Neural cell (in vitro differentiated cells): ENCODE data around the gene ASIC1. TPM values are rescaled to one million over a fixed set of nuclear protein-coding genes. Genes with fewer than 3 reads are reported as not detected.

Experiments used
- H2AFZ ChIP-seq: fragments of 200-600, 300-800 bp; sonication (generic), shearing (Covaris generic); 2 replicates; pipeline ENCODE4 v1.6.0; 2014; ENCODE audit warnings: low read depth, mild to moderate bottlenecking, antibody characterized with exemption, low read length, moderate library complexity
- H3F3A ChIP-seq: fragments of 200-600 bp; shearing (Covaris generic); 2 replicates; pipeline ENCODE4 v1.6.1; 2016; ENCODE audit warnings: mild to moderate bottlenecking, moderate library complexity, mixed read lengths, antibody characterized with exemption, low read length; ENCODE audit not compliant: insufficient read depth, poor library complexity, severe bottlenecking
- H3K27ac ChIP-seq: fragments of 200-600, 300-800 bp; sonication (generic), shearing (Covaris generic); 2 replicates; pipeline ENCODE4 v1.5.1; 2014; ENCODE audit warnings: mild to moderate bottlenecking, low read length, moderate library complexity
- H3K27me3 ChIP-seq: fragments of 300-800, 200-600 bp; sonication (generic), shearing (Covaris generic); 2 replicates; pipeline ENCODE4 v1.6.0; 2014; ENCODE audit warnings: mild to moderate bottlenecking, low read depth, low read length, moderate library complexity; ENCODE audit not compliant: insufficient read depth
- H3K36me3 ChIP-seq: fragments of 300-800, 200-600 bp; sonication (generic), shearing (Covaris generic); 2 replicates; pipeline ENCODE4 v1.5.1; 2014; ENCODE audit warnings: mild to moderate bottlenecking, antibody characterized with exemption, low read length, moderate library complexity; ENCODE audit not compliant: insufficient read depth
- H3K4me2 ChIP-seq: fragments of 300-800, 200-600 bp; sonication (generic), shearing (Covaris generic); 2 replicates; pipeline ENCODE4 v1.6.0; 2014; ENCODE audit warnings: mild to moderate bottlenecking, low read length
- H3K4me3 ChIP-seq: fragments of 300-800, 200-600 bp; sonication (generic), shearing (Covaris generic); 2 replicates; pipeline ENCODE4 v1.5.1; 2014; ENCODE audit warnings: mild to moderate bottlenecking, low read length, moderate library complexity
- H3K79me2 ChIP-seq: fragments of 200-600 bp; shearing (Covaris generic); replicated peaks from 2 replicates; pipeline ENCODE4 v1.6.0; 2014; ENCODE audit warnings: mild to moderate bottlenecking, low read length, moderate library complexity; ENCODE audit not compliant: insufficient read depth
- H3K9ac ChIP-seq: fragments of 300-800, 200-600 bp; sonication (generic), shearing (Covaris generic); 2 replicates; pipeline ENCODE4 v1.6.1; 2016; ENCODE audit warnings: mild to moderate bottlenecking, low read length, mixed read lengths
- H3K9me2 ChIP-seq: fragments of 200-600 bp; shearing (Covaris generic); 2 replicates; pipeline ENCODE4 v1.6.1; 2016; ENCODE audit warnings: mild to moderate bottlenecking, low read length, mixed read lengths; ENCODE audit not compliant: insufficient read depth
- H3K9me3 ChIP-seq: fragments of 200-600, 300-800 bp; sonication (generic), shearing (Covaris generic); 2 replicates; pipeline ENCODE4 v1.6.1; 2016; ENCODE audit warnings: mild to moderate bottlenecking, mixed run types, low read length, moderate library complexity, mixed read lengths
- H4K20me1 ChIP-seq: fragments of 200-600 bp; shearing (Covaris generic); 2 replicates; pipeline ENCODE4 v1.6.1; 2016; ENCODE audit warnings: mild to moderate bottlenecking, mixed run types; ENCODE audit not compliant: insufficient read depth
- EP300 ChIP-seq: fragments of 450-650 bp; conservative IDR thresholded peaks from 2 replicates; pipeline ENCODE4 v1.6.1; 2014; ENCODE audit warnings: antibody characterized with exemption, mild to moderate bottlenecking, moderate library complexity; ENCODE audit not compliant: poor library complexity, severe bottlenecking
- EZH2 ChIP-seq: fragments of 200-600, 300-800 bp; shearing (Covaris generic), sonication (generic); IDR thresholded peaks from 2 replicates; pipeline ENCODE4 v1.6.1; 2014; ENCODE audit warnings: antibody characterized with exemption, low read length, borderline replicate concordance, mild to moderate bottlenecking; ENCODE audit not compliant: insufficient read depth, poor library complexity, severe bottlenecking
- MXI1 ChIP-seq: fragments of 450-650 bp; conservative IDR thresholded peaks from 2 replicates; pipeline ENCODE4 v1.6.1; 2014; ENCODE audit warnings: antibody characterized with exemption, mild to moderate bottlenecking; ENCODE audit not compliant: poor library complexity, severe bottlenecking
- POLR2AphosphoS5 ChIP-seq: IDR thresholded peaks from 2 replicates; pipeline ENCODE4 v1.6.1; 2012
- RAD21 ChIP-seq: fragments of 450-650 bp; conservative IDR thresholded peaks from 2 replicates; pipeline ENCODE4 v1.6.1; 2014; ENCODE audit warnings: antibody characterized with exemption, mild to moderate bottlenecking, moderate library complexity
- SMC3 ChIP-seq: fragments of 450-650 bp; conservative IDR thresholded peaks from 2 replicates; pipeline ENCODE4 v1.6.1; 2014; ENCODE audit warnings: antibody characterized with exemption, mild to moderate bottlenecking, moderate library complexity; ENCODE audit not compliant: poor library complexity
- TAF1 ChIP-seq: IDR thresholded peaks from 2 replicates; pipeline ENCODE4 v1.6.1; 2012; ENCODE audit warnings: low read depth
- polyA plus RNA-seq: library from polyadenylated mRNA; depleted of rRNA; stranded (reverse); fragments of >200 nt; gene quantifications from 2 replicates; pipeline ENCODE4 v1.2.3, GENCODE V29; 2014
- TF ChIP-seq, protein P1 (sequence below): fragments of 450-650 bp; IDR thresholded peaks from 2 replicates; pipeline ENCODE4 v1.5.1; 2014; ENCODE audit warnings: antibody characterized with exemption, mild to moderate bottlenecking, moderate library complexity; ENCODE audit not compliant: poor library complexity, severe bottlenecking
- TF ChIP-seq, protein P2 (sequence below): IDR thresholded peaks from 2 replicates; pipeline ENCODE4 v1.6.1; 2012; ENCODE audit warnings: borderline replicate concordance

The ASIC1 gene
- polyA plus RNA-seq, 1 donor from 2014 or later: 8.0 TPM

DNA sequence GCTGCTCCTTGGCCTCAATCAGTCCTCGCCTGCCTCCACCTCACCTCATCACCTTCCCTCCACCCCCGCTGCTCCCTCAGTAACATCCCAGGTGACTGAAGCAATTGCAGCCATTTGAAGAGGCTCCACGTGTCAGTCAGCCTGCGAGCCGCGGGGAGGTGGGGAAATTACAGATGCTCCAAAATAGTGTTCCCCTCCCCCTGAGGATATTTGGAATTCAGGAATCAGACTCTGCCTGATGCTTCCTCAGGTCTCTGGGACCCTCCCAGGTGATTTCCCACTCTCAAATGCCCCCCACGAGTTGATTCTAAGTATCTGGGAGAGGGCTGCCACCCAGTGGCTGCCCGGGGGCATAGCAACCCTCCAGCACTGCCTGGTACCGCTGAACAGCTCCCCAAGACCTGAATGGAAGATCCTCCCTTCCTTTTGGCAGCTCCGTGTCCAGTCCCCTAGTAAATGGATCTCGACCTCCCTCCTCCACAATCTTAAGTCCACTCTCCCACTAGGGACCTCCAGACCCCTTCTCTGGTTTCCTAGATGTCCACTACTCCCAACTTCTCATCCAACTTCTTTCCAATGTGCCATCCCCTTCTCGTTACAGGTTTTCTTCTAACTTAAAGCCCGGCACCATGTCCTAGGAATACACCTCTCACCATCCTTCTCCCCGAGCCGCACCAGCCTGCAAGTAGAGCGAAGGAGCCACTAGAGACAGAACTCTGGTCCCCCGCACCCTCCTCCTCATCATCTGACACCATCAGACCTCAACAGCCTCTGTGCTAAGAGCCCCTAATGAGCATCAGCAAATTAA lies 1.4 kb upstream of the ASIC1 start:
- no peaks in the 10 kb centered on the region for H3K9me3 ChIP-seq
- H2AFZ ChIP-seq: no peak overlapping the region
- no peaks in the 10 kb centered on the region for H3K9me2 ChIP-seq
- no peaks in the 10 kb centered on the region for H3K27me3 ChIP-seq
- no peaks in the 10 kb centered on the region for H3K36me3 ChIP-seq
- peak overlapping the region; percentile 87 for H3K4me3 ChIP-seq
- H3K9ac ChIP-seq: peak overlapping the region; percentile 76
- no peak overlapping the region for H3K27ac ChIP-seq
- no peaks in the 10 kb centered on the region for H3F3A ChIP-seq
- H3K79me2 ChIP-seq: no peaks in the 10 kb centered on the region
- TF ChIP-seq MXI1 (peak; percentile 60), EZH2 (no peak), POLR2AphosphoS5 (no peak), SMC3 (peak; percentile 93), TAF1 (peak; percentile 59), EP300 (no peak), RAD21 (peak; percentile 88)
- TF ChIP-seq, protein P1, sequence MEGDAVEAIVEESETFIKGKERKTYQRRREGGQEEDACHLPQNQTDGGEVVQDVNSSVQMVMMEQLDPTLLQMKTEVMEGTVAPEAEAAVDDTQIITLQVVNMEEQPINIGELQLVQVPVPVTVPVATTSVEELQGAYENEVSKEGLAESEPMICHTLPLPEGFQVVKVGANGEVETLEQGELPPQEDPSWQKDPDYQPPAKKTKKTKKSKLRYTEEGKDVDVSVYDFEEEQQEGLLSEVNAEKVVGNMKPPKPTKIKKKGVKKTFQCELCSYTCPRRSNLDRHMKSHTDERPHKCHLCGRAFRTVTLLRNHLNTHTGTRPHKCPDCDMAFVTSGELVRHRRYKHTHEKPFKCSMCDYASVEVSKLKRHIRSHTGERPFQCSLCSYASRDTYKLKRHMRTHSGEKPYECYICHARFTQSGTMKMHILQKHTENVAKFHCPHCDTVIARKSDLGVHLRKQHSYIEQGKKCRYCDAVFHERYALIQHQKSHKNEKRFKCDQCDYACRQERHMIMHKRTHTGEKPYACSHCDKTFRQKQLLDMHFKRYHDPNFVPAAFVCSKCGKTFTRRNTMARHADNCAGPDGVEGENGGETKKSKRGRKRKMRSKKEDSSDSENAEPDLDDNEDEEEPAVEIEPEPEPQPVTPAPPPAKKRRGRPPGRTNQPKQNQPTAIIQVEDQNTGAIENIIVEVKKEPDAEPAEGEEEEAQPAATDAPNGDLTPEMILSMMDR: peak; percentile 94
- TF ChIP-seq, protein P2, sequence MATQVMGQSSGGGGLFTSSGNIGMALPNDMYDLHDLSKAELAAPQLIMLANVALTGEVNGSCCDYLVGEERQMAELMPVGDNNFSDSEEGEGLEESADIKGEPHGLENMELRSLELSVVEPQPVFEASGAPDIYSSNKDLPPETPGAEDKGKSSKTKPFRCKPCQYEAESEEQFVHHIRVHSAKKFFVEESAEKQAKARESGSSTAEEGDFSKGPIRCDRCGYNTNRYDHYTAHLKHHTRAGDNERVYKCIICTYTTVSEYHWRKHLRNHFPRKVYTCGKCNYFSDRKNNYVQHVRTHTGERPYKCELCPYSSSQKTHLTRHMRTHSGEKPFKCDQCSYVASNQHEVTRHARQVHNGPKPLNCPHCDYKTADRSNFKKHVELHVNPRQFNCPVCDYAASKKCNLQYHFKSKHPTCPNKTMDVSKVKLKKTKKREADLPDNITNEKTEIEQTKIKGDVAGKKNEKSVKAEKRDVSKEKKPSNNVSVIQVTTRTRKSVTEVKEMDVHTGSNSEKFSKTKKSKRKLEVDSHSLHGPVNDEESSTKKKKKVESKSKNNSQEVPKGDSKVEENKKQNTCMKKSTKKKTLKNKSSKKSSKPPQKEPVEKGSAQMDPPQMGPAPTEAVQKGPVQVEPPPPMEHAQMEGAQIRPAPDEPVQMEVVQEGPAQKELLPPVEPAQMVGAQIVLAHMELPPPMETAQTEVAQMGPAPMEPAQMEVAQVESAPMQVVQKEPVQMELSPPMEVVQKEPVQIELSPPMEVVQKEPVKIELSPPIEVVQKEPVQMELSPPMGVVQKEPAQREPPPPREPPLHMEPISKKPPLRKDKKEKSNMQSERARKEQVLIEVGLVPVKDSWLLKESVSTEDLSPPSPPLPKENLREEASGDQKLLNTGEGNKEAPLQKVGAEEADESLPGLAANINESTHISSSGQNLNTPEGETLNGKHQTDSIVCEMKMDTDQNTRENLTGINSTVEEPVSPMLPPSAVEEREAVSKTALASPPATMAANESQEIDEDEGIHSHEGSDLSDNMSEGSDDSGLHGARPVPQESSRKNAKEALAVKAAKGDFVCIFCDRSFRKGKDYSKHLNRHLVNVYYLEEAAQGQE: no peak
- H4K20me1 ChIP-seq: no peaks in the 10 kb centered on the region
- peak overlapping the region; percentile 98 for H3K4me2 ChIP-seq

DNA sequence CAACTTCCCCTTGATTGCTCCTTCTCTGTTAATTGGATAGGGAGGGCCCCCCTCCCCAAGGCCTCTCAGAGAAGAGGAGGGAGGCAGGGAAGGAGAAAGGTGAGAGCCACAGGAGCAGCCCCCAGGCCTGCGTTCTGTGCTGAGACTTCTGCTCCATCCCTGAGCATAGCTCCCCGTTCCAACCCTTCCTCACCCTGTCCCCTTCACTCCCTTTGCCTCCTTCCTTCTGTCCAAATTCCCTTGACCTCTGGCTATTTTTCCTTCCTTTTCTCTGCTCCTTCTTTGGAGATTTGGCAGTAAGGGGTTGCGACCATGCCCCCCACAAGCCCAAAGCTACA lies 788 bp upstream of the ASIC1 start:
- H3K36me3 ChIP-seq: no peaks in the 10 kb centered on the region
- peak overlapping the region; percentile 98 for H3K4me2 ChIP-seq
- no peak for TF ChIP-seq TAF1
- TF ChIP-seq, protein P2: no peak
- TF ChIP-seq POLR2AphosphoS5: no peak
- TF ChIP-seq EZH2: no peak
- TF ChIP-seq, protein P1: no peak
- TF ChIP-seq MXI1: no peak
- TF ChIP-seq SMC3: no peak
- H3K9me2 ChIP-seq: no peaks in the 10 kb centered on the region
- H3F3A ChIP-seq: no peaks in the 10 kb centered on the region
- peak overlapping the region; percentile 87 for H3K4me3 ChIP-seq
- peak overlapping the region; percentile 57 for H2AFZ ChIP-seq
- peak overlapping the region; percentile 76 for H3K9ac ChIP-seq
- no peaks in the 10 kb centered on the region for H4K20me1 ChIP-seq
- peak overlapping the region; percentile 58 for H3K27ac ChIP-seq
- H3K27me3 ChIP-seq: no peaks in the 10 kb centered on the region
- no peaks in the 10 kb centered on the region for H3K9me3 ChIP-seq
- H3K79me2 ChIP-seq: no peaks in the 10 kb centered on the region
